GM18511 (cell line): ENCODE results near the gene IL1RN.

Experiments used
- ATAC-seq: cut with Tn5 transposase; IDR thresholded peaks from one replicate; pipeline ENCODE4 v1.9.1; 2021; ENCODE audit warnings: mild to moderate bottlenecking, moderate library complexity; ENCODE audit not compliant: unreplicated experiment

The IL1RN gene

GRCh38 chr2:113127646-113128570 is 510 bp downstream of the IL1RN start:
- no peak for ATAC-seq

GRCh38 chr2:113129519-113130078 is 2.2 kb downstream of the IL1RN start:
- ATAC-seq: no peak

GRCh38 chr2:113131352-113132185 is 4.2 kb downstream of the IL1RN start:
- ATAC-seq: no peak

- ATAC-seq: no peak
Measured at GRCh38 chr2:113132414-113133021, 5.1 kb downstream of the IL1RN start.

- no peak for ATAC-seq
Measured at GRCh38 chr2:113133704-113134598, 6.6 kb downstream of the IL1RN start.

- no peak for ATAC-seq
Measured at GRCh38 chr2:113134717-113135116, 7.3 kb downstream of the IL1RN start.

GRCh38 chr2:113135317-113135716 is 7.9 kb downstream of the IL1RN start:
- no peak for ATAC-seq

GRCh38 chr2:113136828-113137775 is 9.7 kb downstream of the IL1RN start:
- ATAC-seq: no peak

- ATAC-seq: no peak
Measured at GRCh38 chr2:113137827-113138226, 10.4 kb downstream of the IL1RN start.

GRCh38 chr2:113138428-113139322 is 11.3 kb downstream of the IL1RN start:
- ATAC-seq: no peak

GRCh38 chr2:113141451-113141850 is 14.1 kb downstream of the IL1RN start:
- no peak for ATAC-seq

- ATAC-seq: no peak
Measured at GRCh38 chr2:113142290-113142689, 14.9 kb downstream of the IL1RN start.

- ATAC-seq: no peak
Measured at GRCh38 chr2:113144259-113144658, 16.9 kb downstream of the IL1RN start.

- no peak for ATAC-seq
Measured at GRCh38 chr2:113148606-113149552, 21.5 kb downstream of the IL1RN start.

- ATAC-seq: no peak
Measured at GRCh38 chr2:113149553-113150257, 22.3 kb downstream of the IL1RN start.

- ATAC-seq: no peak
Measured at GRCh38 chr2:113150258-113150601, 22.8 kb downstream of the IL1RN start.
